HepG2 (cell line): ENCODE data around the gene NOB1. TPM values are rescaled to one million over a fixed set of nuclear protein-coding genes. Genes with fewer than 3 reads are reported as not detected.
A peak's percentile ranks its signal among the peaks of the same experiment; 100 is the strongest.

Experiments
- ATAC-seq: fragments of 200-7000 bp; cut with Tn5 transposase; 3 replicates; pipeline ENCODE4 v1.9.1; 2020; ENCODE audit warnings: mild to moderate bottlenecking, moderate library complexity
- BruUV-seq: library from RNA; stranded (reverse); fragments of 400-500 nt; replicated peaks from 2 replicates; lab custom pipeline; 2021; lab: Mats Ljungman, UMichigan
- CTCF ChIA-PET: fragments of 300-600 bp; formaldehyde crosslinking; extraction: SDS; loops from one replicate; lab custom pipeline; 2021; ENCODE audit warnings: low total read pairs, inconsistent platforms, low intra/inter-chr PET ratio; lab: Yijun Ruan, JAX
- POLR2A ChIA-PET: fragments of 350-600 bp; sonication (Branson Sonifier 250); formaldehyde crosslinking; loops from one replicate; lab custom pipeline; 2020; ENCODE audit warnings: antibody characterized with exemption, inconsistent platforms; lab: Yijun Ruan, JAX
- DNase-seq: peaks from one replicate; pipeline ENCODE4 v3.0.0-alpha.2; 2015; ENCODE audit warnings: low spot score
- FAIRE-seq: peaks from 3 replicates; lab custom pipeline; 2011; peaks lifted over from hg19 to GRCh38; lab: Jason Lieb, UNC
- H2AFZ ChIP-seq: one replicate; pipeline ENCODE4 v1.6.1; 2011; ENCODE audit warnings: low read length, inconsistent platforms
- H3K27ac ChIP-seq: fragments of 300-600 bp; 3 replicates; pipeline ENCODE4 v1.8.0; 2011; ENCODE audit warnings: mixed run types, mild to moderate bottlenecking, mixed read lengths, low read length, inconsistent platforms; ENCODE audit not compliant: insufficient read depth; ENCODE audit errors: extremely low read length
- H3K27me3 ChIP-seq, 2 experiments: fragments of 200-600 bp in 1 of 2; 2 replicates in 1 of 2; 3 replicates in 1 of 2; pipeline versions ENCODE4 v1.6.0 to v1.8.0; 2011; ENCODE audit warnings: low read length in 2 of 2, mild to moderate bottlenecking in 2 of 2, moderate library complexity in 2 of 2, inconsistent platforms in 1 of 2; ENCODE audit not compliant: insufficient read depth in 2 of 2, control insufficient read depth in 1 of 2
- H3K36me3 ChIP-seq, 2 experiments: fragments of 200-600 bp in 1 of 2; replicated peaks in 1 of 2; 2 replicates in 1 of 2; 3 replicates in 1 of 2; pipeline versions ENCODE4 v1.5.1 to v1.8.0; 2011; ENCODE audit warnings: low read length in 2 of 2, inconsistent platforms in 1 of 2; ENCODE audit not compliant: insufficient read depth in 2 of 2, control insufficient read depth in 1 of 2
- H3K4me1 ChIP-seq: 2 replicates; pipeline ENCODE4 v1.5.1; 2012; ENCODE audit warnings: low read length, inconsistent platforms; ENCODE audit not compliant: insufficient read depth
- H3K4me2 ChIP-seq: 2 replicates; pipeline ENCODE4 v1.6.0; 2011; ENCODE audit warnings: low read depth, low read length, inconsistent platforms
- H3K4me3 ChIP-seq, 3 experiments: fragments of 200-600 bp in 1 of 3; sonication (generic), shearing (Covaris generic) in 1 of 3; replicated peaks in 1 of 3; 2 replicates each; pipeline ENCODE4 v1.5.1; 2011 to 2016; ENCODE audit warnings: low read length in 3 of 3, inconsistent platforms in 2 of 3, low read depth in 2 of 3, mild to moderate bottlenecking in 2 of 3, control low read depth in 1 of 3, mixed read lengths in 1 of 3; ENCODE audit not compliant: insufficient read depth in 1 of 3
- H3K79me2 ChIP-seq: one replicate; pipeline ENCODE4 v1.6.1; 2011; ENCODE audit warnings: low read length, inconsistent platforms; ENCODE audit not compliant: insufficient read depth
- H3K9ac ChIP-seq: 2 replicates; pipeline ENCODE4 v1.6.0; 2011; ENCODE audit warnings: mild to moderate bottlenecking, low read depth, low read length, inconsistent platforms; ENCODE audit not compliant: insufficient read depth
- H3K9me3 ChIP-seq: 2 replicates; pipeline ENCODE4 v1.5.1; 2012; ENCODE audit warnings: mild to moderate bottlenecking, low read length
- H4K20me1 ChIP-seq: 2 replicates; pipeline ENCODE4 v1.6.0; 2011; ENCODE audit warnings: inconsistent platforms, mild to moderate bottlenecking, low read length, moderate library complexity; ENCODE audit not compliant: insufficient read depth
- ARID4A ChIP-seq: sonication (generic); formaldehyde crosslinking; IDR thresholded peaks from 2 replicates; pipeline ENCODE4 v1.5.0; 2020; ENCODE audit warnings: mild to moderate bottlenecking, missing genetic modification reagents, borderline replicate concordance
- GATAD1 ChIP-seq: IDR thresholded peaks from 2 replicates; pipeline ENCODE4 v1.6.1; 2016; ENCODE audit warnings: missing genetic modification reagents, missing compliant biosample characterization
- HNF4A ChIP-seq: sonication (generic); formaldehyde crosslinking; IDR thresholded peaks from 2 replicates; pipeline ENCODE4 v1.4.0; 2020; ENCODE audit warnings: missing genetic modification reagents
- MED1 ChIP-seq: sonication (generic); formaldehyde crosslinking; IDR thresholded peaks from 2 replicates; pipeline ENCODE4 v1.4.0; 2020; ENCODE audit warnings: missing genetic modification reagents
- SALL1 ChIP-seq: sonication (generic); formaldehyde crosslinking; IDR thresholded peaks from 2 replicates; pipeline ENCODE4 v1.8.0; 2022; ENCODE audit warnings: mild to moderate bottlenecking, missing genetic modification reagents
- SMYD3 ChIP-seq: sonication (generic); formaldehyde crosslinking; IDR thresholded peaks from 2 replicates; pipeline ENCODE4 v1.8.1; 2023; ENCODE audit warnings: mild to moderate bottlenecking, missing genetic modification reagents
- SOX6 ChIP-seq, 2 experiments: fragments of 450-650 bp in 1 of 2; sonication (generic) in 1 of 2; formaldehyde crosslinking in 1 of 2; IDR thresholded peaks; 2 replicates each; pipeline versions ENCODE4 v1.4.0 to v1.6.1; 2017 to 2020; ENCODE audit warnings: antibody characterized with exemption in 1 of 2, mild to moderate bottlenecking in 1 of 2, missing genetic modification reagents in 1 of 2
- TBX2 ChIP-seq: sonication (generic); formaldehyde crosslinking; IDR thresholded peaks from 2 replicates; pipeline ENCODE4 v1.5.0; 2020; ENCODE audit warnings: missing genetic modification reagents, mild to moderate bottlenecking, borderline replicate concordance
- ZBTB38 ChIP-seq: sonication (generic); formaldehyde crosslinking; IDR thresholded peaks from 2 replicates; pipeline ENCODE4 v1.5.1; 2020; ENCODE audit warnings: mild to moderate bottlenecking, missing genetic modification reagents
- ZNF224 ChIP-seq: sonication (generic); formaldehyde crosslinking; IDR thresholded peaks from 2 replicates; pipeline ENCODE4 v1.5.0; 2020; ENCODE audit warnings: mild to moderate bottlenecking, missing genetic modification reagents
- WGBS: methylation state at CpG from one replicate; pipeline ENCODE4 v1.1.6; 2017; ENCODE audit warnings: low lambda C conversion rate; 5-methylcytosine and 5-hydroxymethylcytosine counted together
- in situ Hi-C: cut with HindIII; loops from 2 replicates; pipeline ENCODE4 v1.10.0; 2017; ENCODE audit warnings: low pct_unique_long_range_greater_than_20kb; ENCODE audit not compliant: extremely low pct_ligation_motif_present
- intact Hi-C: fragments of 100-400 bp; cut with micrococcal nuclease; formaldehyde crosslinking; loops from one replicate; pipeline ENCODE4 v1.10.0; 2022; ENCODE audit not compliant: unreplicated experiment
- polyA plus RNA-seq, 8 experiments: library from polyadenylated mRNA; depleted of rRNA in 3 of 8; stranded (reverse) in 7 of 8; unstranded in 1 of 8; fragments of >200 nt; fragmentation: Illumina TruSeq in 4 of 8; extraction: Trizol in 4 of 8; gene quantifications; 2 replicates each; pipeline versions ENCODE4 v1.2.1 to v1.2.3, GENCODE V29; 2011 to 2016; ENCODE audit warnings: low read depth in 4 of 8, missing spikeins in 1 of 8, mixed read lengths in 1 of 8; ENCODE audit not compliant: insufficient read depth in 1 of 8
- total RNA-seq, 5 experiments: library from RNA; depleted of rRNA; stranded (reverse); fragments of >200 nt; fragmentation: Illumina TruSeq; extraction: Trizol; gene quantifications; 2 replicates each; pipeline ENCODE4 v1.2.3, GENCODE V29; 2016; ENCODE audit warnings: low read depth in 1 of 5
- TF ChIP-seq, protein P1 (sequence below): sonication (generic); formaldehyde crosslinking; IDR thresholded peaks from 2 replicates; pipeline ENCODE4 v1.5.1; 2020; ENCODE audit warnings: mild to moderate bottlenecking, missing genetic modification reagents, moderate library complexity
- TF ChIP-seq, protein P2 (sequence below): sonication (generic); formaldehyde crosslinking; conservative IDR thresholded peaks from 2 replicates; pipeline ENCODE4 v1.4.0; 2020; ENCODE audit warnings: mild to moderate bottlenecking, missing genetic modification reagents, moderate library complexity

The NOB1 gene
- total and polyA plus RNA-seq, 2 of the 13 experiments (the other 11 are each of a cell fraction or from before 2014, with no cell fraction given), result 47.1 to 162 TPM

- CTCF ChIA-PET, result no interaction called here
- no peak overlapping the region for H2AFZ ChIP-seq
- POLR2A ChIA-PET, result no interaction called here
- H3K36me3 ChIP-seq, result peaks cover 0 to 11% of the 10 kb centered on the region in 2 experiments; a peak in 2 of 5 replicates
- in situ Hi-C loops, result no loop called here
- WGBS, result 58% methylated on average over 3 of the region's 3 CpGs
- no peaks in the 10 kb centered on the region for H3K9me3 ChIP-seq
- peak; percentile 73 for ATAC-seq
- H3K4me3 ChIP-seq, result no peak overlapping the region
- no peak for FAIRE-seq
- H4K20me1 ChIP-seq, result no peaks in the 10 kb centered on the region
- no peaks in the 10 kb centered on the region for H3K27me3 ChIP-seq
- H3K9ac ChIP-seq, result no peak overlapping the region
- BruUV-seq, result no TSS peak
- H3K79me2 ChIP-seq, result peaks cover 16% of the 10 kb centered on the region
- H3K4me2 ChIP-seq, result no peak overlapping the region
- H3K27ac ChIP-seq, result peak overlapping the region; percentile 22
- DNase-seq, result peak; percentile 29
- intact Hi-C loops, result no loop called here
- peaks cover 14% of the 10 kb centered on the region for H3K4me1 ChIP-seq
- TF ChIP-seq SMYD3 (no peak), ZNF224 (no peak), SOX6 (IDR thresholded peaks at IDR 0.05) (no peak), SOX6 (CRISPR knock-in tag; IDR thresholded peaks at IDR 0.05) (0 out of 2 replicates have a peak, but pooled peaks have one; percentile 16), MED1 (CRISPR knock-in tag) (0 out of 2 replicates have a peak, but pooled peaks have one; percentile 23), ZBTB38 (CRISPR knock-in tag) (peak; percentile 20; the same call in 1 of the 2 replicates), TBX2 (CRISPR knock-in tag) (0 out of 2 replicates have a peak, but pooled peaks have one; percentile 15), SALL1 (CRISPR knock-in tag) (peak; percentile 50; the same call in 1 of the 2 replicates), GATAD1 (CRISPR knock-in tag) (no peak), ARID4A (CRISPR knock-in tag) (peak; percentile 10; the same call in 1 of the 2 replicates), HNF4A (CRISPR knock-in tag) (peak; percentile 62; the same call in 1 of the 2 replicates)
- TF ChIP-seq, protein P1, sequence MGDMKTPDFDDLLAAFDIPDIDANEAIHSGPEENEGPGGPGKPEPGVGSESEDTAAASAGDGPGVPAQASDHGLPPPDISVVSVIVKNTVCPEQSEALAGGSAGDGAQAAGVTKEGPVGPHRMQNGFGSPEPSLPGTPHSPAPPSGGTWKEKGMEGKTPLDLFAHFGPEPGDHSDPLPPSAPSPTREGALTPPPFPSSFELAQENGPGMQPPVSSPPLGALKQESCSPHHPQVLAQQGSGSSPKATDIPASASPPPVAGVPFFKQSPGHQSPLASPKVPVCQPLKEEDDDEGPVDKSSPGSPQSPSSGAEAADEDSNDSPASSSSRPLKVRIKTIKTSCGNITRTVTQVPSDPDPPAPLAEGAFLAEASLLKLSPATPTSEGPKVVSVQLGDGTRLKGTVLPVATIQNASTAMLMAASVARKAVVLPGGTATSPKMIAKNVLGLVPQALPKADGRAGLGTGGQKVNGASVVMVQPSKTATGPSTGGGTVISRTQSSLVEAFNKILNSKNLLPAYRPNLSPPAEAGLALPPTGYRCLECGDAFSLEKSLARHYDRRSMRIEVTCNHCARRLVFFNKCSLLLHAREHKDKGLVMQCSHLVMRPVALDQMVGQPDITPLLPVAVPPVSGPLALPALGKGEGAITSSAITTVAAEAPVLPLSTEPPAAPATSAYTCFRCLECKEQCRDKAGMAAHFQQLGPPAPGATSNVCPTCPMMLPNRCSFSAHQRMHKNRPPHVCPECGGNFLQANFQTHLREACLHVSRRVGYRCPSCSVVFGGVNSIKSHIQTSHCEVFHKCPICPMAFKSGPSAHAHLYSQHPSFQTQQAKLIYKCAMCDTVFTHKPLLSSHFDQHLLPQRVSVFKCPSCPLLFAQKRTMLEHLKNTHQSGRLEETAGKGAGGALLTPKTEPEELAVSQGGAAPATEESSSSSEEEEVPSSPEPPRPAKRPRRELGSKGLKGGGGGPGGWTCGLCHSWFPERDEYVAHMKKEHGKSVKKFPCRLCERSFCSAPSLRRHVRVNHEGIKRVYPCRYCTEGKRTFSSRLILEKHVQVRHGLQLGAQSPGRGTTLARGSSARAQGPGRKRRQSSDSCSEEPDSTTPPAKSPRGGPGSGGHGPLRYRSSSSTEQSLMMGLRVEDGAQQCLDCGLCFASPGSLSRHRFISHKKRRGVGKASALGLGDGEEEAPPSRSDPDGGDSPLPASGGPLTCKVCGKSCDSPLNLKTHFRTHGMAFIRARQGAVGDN (CRISPR knock-in tag), result peak; percentile 15; the same call in 1 of the 2 replicates
- TF ChIP-seq, protein P2, sequence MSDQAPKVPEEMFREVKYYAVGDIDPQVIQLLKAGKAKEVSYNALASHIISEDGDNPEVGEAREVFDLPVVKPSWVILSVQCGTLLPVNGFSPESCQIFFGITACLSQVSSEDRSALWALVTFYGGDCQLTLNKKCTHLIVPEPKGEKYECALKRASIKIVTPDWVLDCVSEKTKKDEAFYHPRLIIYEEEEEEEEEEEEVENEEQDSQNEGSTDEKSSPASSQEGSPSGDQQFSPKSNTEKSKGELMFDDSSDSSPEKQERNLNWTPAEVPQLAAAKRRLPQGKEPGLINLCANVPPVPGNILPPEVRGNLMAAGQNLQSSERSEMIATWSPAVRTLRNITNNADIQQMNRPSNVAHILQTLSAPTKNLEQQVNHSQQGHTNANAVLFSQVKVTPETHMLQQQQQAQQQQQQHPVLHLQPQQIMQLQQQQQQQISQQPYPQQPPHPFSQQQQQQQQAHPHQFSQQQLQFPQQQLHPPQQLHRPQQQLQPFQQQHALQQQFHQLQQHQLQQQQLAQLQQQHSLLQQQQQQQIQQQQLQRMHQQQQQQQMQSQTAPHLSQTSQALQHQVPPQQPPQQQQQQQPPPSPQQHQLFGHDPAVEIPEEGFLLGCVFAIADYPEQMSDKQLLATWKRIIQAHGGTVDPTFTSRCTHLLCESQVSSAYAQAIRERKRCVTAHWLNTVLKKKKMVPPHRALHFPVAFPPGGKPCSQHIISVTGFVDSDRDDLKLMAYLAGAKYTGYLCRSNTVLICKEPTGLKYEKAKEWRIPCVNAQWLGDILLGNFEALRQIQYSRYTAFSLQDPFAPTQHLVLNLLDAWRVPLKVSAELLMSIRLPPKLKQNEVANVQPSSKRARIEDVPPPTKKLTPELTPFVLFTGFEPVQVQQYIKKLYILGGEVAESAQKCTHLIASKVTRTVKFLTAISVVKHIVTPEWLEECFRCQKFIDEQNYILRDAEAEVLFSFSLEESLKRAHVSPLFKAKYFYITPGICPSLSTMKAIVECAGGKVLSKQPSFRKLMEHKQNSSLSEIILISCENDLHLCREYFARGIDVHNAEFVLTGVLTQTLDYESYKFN (CRISPR knock-in tag), result peak; percentile 59; the same call in 1 of the 2 replicates
Observed at GRCh38 chr16:69781118-69781517, 26.4 kb upstream of the NOB1 start.
